PC-3 (cell line): ENCODE measurements around the gene ZNF326. TPM values are rescaled to one million over a fixed set of nuclear protein-coding genes. Genes with fewer than 3 reads are reported as not detected.

Experiments used
- ATAC-seq: fragments of 200-7000 bp; cut with Tn5 transposase; 2 replicates; pipeline ENCODE4 v1.9.1; 2020; ENCODE audit warnings: mild to moderate bottlenecking, moderate library complexity
- BruUV-seq: library from RNA; stranded (reverse); fragments of 400-500 nt; replicated peaks from 2 replicates; lab custom pipeline; 2021; lab: Mats Ljungman, UMichigan
- CTCF ChIA-PET: fragments of 300-600 bp; sonication (Branson Sonifier 250); formaldehyde crosslinking; loops from one replicate; lab custom pipeline; 2022; ENCODE audit warnings: antibody characterized with exemption; lab: Charles Lee
- POLR2A ChIA-PET: fragments of 300-600 bp; sonication (Branson Sonifier 250); formaldehyde crosslinking; loops from one replicate; lab custom pipeline; 2022; ENCODE audit warnings: antibody characterized with exemption; ENCODE audit not compliant: unreplicated experiment; lab: Charles Lee
- DNase-seq: peaks from one replicate; pipeline ENCODE4 v3.0.0-alpha.2; 2015
- H2AFZ ChIP-seq: fragments of 300-600 bp; sonication (generic); 2 replicates; pipeline ENCODE4 v1.6.0; 2016; ENCODE audit warnings: antibody characterized with exemption, low read length
- H3F3A ChIP-seq: fragments of 300-600 bp; sonication (generic); one replicate; pipeline ENCODE4 v1.6.0; 2017; ENCODE audit warnings: antibody characterized with exemption, low read length, control low read depth, mild to moderate bottlenecking; ENCODE audit not compliant: unreplicated experiment
- H3K27ac ChIP-seq: fragments of 300-600 bp; sonication (generic); 2 replicates; pipeline ENCODE4 v1.5.1; 2016; ENCODE audit warnings: mild to moderate bottlenecking, low read length
- H3K27me3 ChIP-seq: fragments of 300-600 bp; sonication (generic); 2 replicates; pipeline ENCODE4 v1.6.1; 2016; ENCODE audit warnings: low read length, mixed read lengths
- H3K36me3 ChIP-seq: fragments of 300-600 bp; sonication (generic); 2 replicates; pipeline ENCODE4 v1.6.1; 2016; ENCODE audit warnings: low read depth, mixed run types, low read length, mixed read lengths
- H3K4me1 ChIP-seq: fragments of 300-600 bp; sonication (generic); 2 replicates; pipeline ENCODE4 v1.5.1; 2016; ENCODE audit warnings: low read length; ENCODE audit not compliant: insufficient read depth
- H3K4me2 ChIP-seq: fragments of 300-600 bp; sonication (generic); 2 replicates; pipeline ENCODE4 v1.6.0; 2016; ENCODE audit warnings: low read length
- H3K4me3 ChIP-seq: fragments of 300-600 bp; sonication (generic); 2 replicates; pipeline ENCODE4 v1.5.1; 2016; ENCODE audit warnings: mild to moderate bottlenecking, low read length, mixed read lengths
- H3K79me2 ChIP-seq: fragments of 300-600 bp; sonication (generic); 2 replicates; pipeline ENCODE4 v1.6.1; 2017; ENCODE audit warnings: low read length, mixed read lengths
- H3K9ac ChIP-seq: fragments of 300-600 bp; sonication (generic); 2 replicates; pipeline ENCODE4 v1.6.0; 2016; ENCODE audit warnings: mild to moderate bottlenecking, low read length
- H3K9me2 ChIP-seq: fragments of 300-600 bp; sonication (generic); replicated peaks from 2 replicates; pipeline ENCODE4 v1.6.1; 2016; ENCODE audit warnings: mixed run types, low read length, mixed read lengths
- H3K9me3 ChIP-seq: fragments of 300-600 bp; sonication (generic); 2 replicates; pipeline ENCODE4 v1.6.1; 2016; ENCODE audit warnings: low read length, mixed read lengths
- H4K20me1 ChIP-seq: fragments of 300-600 bp; sonication (generic); 2 replicates; pipeline ENCODE4 v1.6.1; 2016; ENCODE audit warnings: low read length, mixed read lengths
- EZH2 ChIP-seq: fragments of 300-600 bp; sonication (generic); IDR thresholded peaks from one replicate; pipeline ENCODE4 v1.6.1; 2017; ENCODE audit warnings: antibody characterized with exemption, mild to moderate bottlenecking, low read length; ENCODE audit not compliant: unreplicated experiment
- EZH2phosphoT487 ChIP-seq: fragments of 300-600 bp; sonication (generic); IDR thresholded peaks from 2 replicates; pipeline ENCODE4 v1.6.1; 2018; ENCODE audit warnings: mild to moderate bottlenecking, antibody characterized with exemption, low read length, borderline replicate concordance
- intact Hi-C: fragments of 100-400 bp; cut with micrococcal nuclease; formaldehyde crosslinking; loops from 2 replicates; pipeline ENCODE4 v1.9.0; 2023
- total RNA-seq: library from RNA; depleted of rRNA; stranded (reverse); fragments of >200 nt; gene quantifications from 2 replicates; pipeline ENCODE4 v1.2.3, GENCODE V29; 2014
- TF ChIP-seq, protein P1 (sequence below): fragments of 300-600 bp; sonication (generic); conservative IDR thresholded peaks from 2 replicates; pipeline ENCODE4 v1.5.1; 2017; ENCODE audit warnings: antibody characterized with exemption, low read depth, mild to moderate bottlenecking, low read length

ZNF326 gene
- total RNA-seq, 1 experiment from 2014 or later, result 7.2 TPM

DNA sequence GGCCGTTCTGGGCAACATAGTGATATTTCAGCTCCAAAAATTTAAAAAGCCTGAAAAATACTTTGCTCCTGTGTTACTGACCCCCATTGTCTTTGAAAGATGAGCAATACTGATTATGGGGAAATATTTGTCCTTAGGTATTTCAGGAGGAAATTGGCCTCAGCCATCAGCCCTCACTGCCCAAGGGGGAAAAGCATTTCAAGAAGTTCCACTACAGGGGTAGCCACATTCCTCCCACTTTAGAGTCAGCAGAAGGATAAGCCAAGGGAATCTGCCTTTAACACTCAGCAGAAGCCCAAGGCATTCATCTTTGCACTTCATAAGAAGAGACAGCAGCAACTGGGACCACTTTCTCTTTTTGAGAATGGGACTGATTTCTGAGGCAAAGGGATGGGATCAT is 40.5 kb upstream of the ZNF326 start:
- TF ChIP-seq EZH2phosphoT487 (no peak), EZH2 (no peak)
- TF ChIP-seq, protein P1, sequence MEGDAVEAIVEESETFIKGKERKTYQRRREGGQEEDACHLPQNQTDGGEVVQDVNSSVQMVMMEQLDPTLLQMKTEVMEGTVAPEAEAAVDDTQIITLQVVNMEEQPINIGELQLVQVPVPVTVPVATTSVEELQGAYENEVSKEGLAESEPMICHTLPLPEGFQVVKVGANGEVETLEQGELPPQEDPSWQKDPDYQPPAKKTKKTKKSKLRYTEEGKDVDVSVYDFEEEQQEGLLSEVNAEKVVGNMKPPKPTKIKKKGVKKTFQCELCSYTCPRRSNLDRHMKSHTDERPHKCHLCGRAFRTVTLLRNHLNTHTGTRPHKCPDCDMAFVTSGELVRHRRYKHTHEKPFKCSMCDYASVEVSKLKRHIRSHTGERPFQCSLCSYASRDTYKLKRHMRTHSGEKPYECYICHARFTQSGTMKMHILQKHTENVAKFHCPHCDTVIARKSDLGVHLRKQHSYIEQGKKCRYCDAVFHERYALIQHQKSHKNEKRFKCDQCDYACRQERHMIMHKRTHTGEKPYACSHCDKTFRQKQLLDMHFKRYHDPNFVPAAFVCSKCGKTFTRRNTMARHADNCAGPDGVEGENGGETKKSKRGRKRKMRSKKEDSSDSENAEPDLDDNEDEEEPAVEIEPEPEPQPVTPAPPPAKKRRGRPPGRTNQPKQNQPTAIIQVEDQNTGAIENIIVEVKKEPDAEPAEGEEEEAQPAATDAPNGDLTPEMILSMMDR, result no peak
- intact Hi-C loops, result loop anchor here (5.0 kb wide), 2 partner anchors 47 to 67 kb away; no protein-coding TSS in a partner anchor
- DNase-seq (peak; percentile 31), ATAC-seq (no peak)
- H3K79me2 ChIP-seq, result no peaks in the 10 kb centered on the region
- ChIA-PET POLR2A (interaction anchor here (0.8 kb wide), 1 partner anchor 35 kb away, joined by 4 read pairs; no protein-coding TSS in a partner anchor), CTCF (no interaction called here)
- H4K20me1 ChIP-seq, result no peaks in the 10 kb centered on the region
- peak overlapping the region; percentile 78 for H3K27ac ChIP-seq
- no peak overlapping the region for H3K4me3 ChIP-seq
- BruUV-seq, result no TSS peak
- H3F3A ChIP-seq, result no peaks in the 10 kb centered on the region
- no peak overlapping the region for H3K9ac ChIP-seq
- no peak overlapping the region for H3K4me2 ChIP-seq
- no peaks in the 10 kb centered on the region for H3K36me3 ChIP-seq
- peaks cover 39% of the 10 kb centered on the region for H3K4me1 ChIP-seq
- no peaks in the 10 kb centered on the region for H3K9me3 ChIP-seq
- H3K9me2 ChIP-seq, result no peaks in the 10 kb centered on the region
- H3K27me3 ChIP-seq, result no peaks in the 10 kb centered on the region
- H2AFZ ChIP-seq, result no peak overlapping the region

DNA sequence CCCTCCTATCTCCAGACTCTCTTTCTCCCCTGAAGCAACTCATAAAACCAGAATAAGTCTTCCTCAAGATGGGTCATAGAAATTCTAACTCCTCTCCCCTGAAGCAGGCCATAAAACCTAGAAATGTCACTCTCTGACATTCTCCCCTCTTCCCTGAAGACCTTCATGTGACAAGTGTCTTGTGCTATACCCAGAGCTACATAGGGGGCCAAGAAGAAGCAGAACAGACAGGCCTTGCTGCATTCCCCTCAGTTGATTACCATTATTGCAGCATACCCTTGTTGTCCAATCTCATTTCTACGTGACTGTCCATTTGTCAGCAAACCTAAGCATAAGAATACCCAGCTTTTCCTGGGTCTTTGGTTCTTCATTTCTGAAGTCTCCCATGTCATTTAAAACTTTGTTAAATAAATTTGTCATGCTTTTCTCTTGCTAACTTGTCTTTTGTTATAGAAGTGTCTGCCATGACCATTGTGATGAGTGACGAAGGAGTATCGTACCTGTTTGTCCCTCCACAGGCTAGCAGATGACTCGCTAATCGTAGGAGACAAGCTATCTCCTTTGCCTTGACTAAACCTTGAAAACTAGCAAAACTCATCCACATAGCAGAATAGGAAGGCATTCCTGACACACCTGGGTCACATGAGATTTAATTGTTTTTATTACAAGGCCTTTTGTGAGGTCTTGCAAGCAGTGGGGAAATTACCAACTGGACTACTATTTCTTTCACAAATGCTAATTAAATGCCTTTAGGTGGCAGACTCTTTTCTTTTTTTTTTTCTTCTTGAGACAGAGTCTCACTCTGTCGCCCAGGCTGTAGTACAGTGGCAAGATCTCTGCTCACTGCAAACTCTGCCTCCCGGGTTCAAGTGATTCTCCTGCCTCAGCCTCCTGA is 39.4 kb upstream of the ZNF326 start:
- DNase-seq, result no peak
- H3K36me3 ChIP-seq, result no peaks in the 10 kb centered on the region
- intact Hi-C loops, result no loop called here
- TF ChIP-seq, protein P1, result no peak
- TF ChIP-seq EZH2 (no peak), EZH2phosphoT487 (no peak)
- H3K9me3 ChIP-seq, result no peaks in the 10 kb centered on the region
- no peak for ATAC-seq
- H3K4me3 ChIP-seq, result no peak overlapping the region
- ChIA-PET CTCF (no interaction called here), POLR2A (no interaction called here)
- no peaks in the 10 kb centered on the region for H3K27me3 ChIP-seq
- H3K4me1 ChIP-seq, result peaks cover 39% of the 10 kb centered on the region
- no peak overlapping the region for H2AFZ ChIP-seq
- no peaks in the 10 kb centered on the region for H3K79me2 ChIP-seq
- no peaks in the 10 kb centered on the region for H4K20me1 ChIP-seq
- H3F3A ChIP-seq, result no peaks in the 10 kb centered on the region
- no peaks in the 10 kb centered on the region for H3K9me2 ChIP-seq
- BruUV-seq, result no TSS peak
- H3K27ac ChIP-seq, result no peak overlapping the region
- no peak overlapping the region for H3K4me2 ChIP-seq
- no peak overlapping the region for H3K9ac ChIP-seq

DNA sequence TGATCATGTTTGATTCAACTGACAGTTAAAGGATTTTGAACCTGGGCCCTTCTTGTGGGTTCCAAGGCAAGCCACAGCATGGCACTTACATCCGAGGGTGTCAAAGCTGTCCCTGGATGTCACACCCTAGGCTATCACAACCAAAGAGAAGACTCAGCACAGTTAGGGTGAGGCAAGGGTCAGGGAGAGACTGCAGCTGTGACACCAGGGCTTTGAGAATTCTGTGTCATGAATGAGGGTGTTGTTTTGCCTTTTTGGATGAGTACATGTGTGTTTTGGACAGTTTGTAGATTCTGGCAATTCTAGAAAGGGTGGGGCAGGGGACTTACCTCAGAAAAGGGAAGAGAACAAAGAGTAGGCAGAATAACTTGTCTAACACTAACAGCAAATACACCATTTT is 37.8 kb upstream of the ZNF326 start:
- no TSS peak for BruUV-seq
- Histone ChIP-seq H3K27me3 (no peaks in the 10 kb centered on the region), H3K36me3 (no peaks in the 10 kb centered on the region), H3K9me2 (no peaks in the 10 kb centered on the region), H3K27ac (peak overlapping the region; percentile 27; the same call in 1 of the 2 replicates), H4K20me1 (no peaks in the 10 kb centered on the region), H3K4me3 (no peak overlapping the region), H3K9ac (no peak overlapping the region), H3K4me1 (peaks cover 35% of the 10 kb centered on the region), H3K79me2 (no peaks in the 10 kb centered on the region), H3F3A (no peaks in the 10 kb centered on the region), H2AFZ (peak overlapping the region; percentile 0; the same call in 1 of the 2 replicates), H3K9me3 (no peaks in the 10 kb centered on the region), H3K4me2 (peak overlapping the region; percentile 20)
- ATAC-seq (peak; percentile 21; the same call in 1 of the 2 replicates), DNase-seq (peak; percentile 42)
- TF ChIP-seq EZH2phosphoT487 (no peak), EZH2 (no peak)
- TF ChIP-seq, protein P1, result no peak
- ChIA-PET CTCF (interaction anchor here (0.5 kb wide), 1 partner anchor 139 kb away, joined by 4 read pairs; no protein-coding TSS in a partner anchor), POLR2A (no interaction called here)
- intact Hi-C loops, result no loop called here
